ENCODE measurements around the gene ASIC4.
A peak's percentile ranks its signal among the peaks of the same experiment; 100 is the strongest.

ASIC4 gene

DNA sequence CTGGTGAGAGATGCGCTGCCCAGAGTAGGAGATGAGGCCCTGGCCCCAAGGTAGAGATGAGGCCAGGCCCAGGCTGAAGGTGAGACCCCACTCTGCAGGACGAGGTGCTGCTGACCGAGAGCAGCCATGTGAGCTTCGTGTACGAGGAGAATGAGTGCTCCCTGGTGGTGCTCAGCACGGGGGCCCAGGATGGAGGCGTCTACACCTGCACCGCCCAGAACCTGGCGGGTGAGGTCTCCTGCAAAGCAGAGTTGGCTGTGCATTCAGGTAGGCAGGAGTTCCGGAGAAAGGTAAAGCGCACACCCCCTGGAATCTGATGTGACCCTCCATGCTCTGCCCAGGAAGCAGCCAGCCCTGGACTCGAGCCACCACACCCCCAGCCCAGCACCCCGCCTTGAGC, 37.1 kb upstream of the ASIC4 start:
- Mint-ChIP-seq H3K9me3 (no peaks in the 10 kb centered on the region), H3K27ac (no peak overlapping the region), H3K36me3 (ENCODE audit: low read depth) (peaks cover 6% of the 10 kb centered on the region), H3K4me1 (peaks cover 18% of the 10 kb centered on the region), H3K27me3 (ENCODE audit: low read depth, poor library complexity) (peaks cover 23% of the 10 kb centered on the region), H3K4me3 (peak overlapping the region; percentile 80)
- no peak for DNase-seq
- TF ChIP-seq, protein P1, sequence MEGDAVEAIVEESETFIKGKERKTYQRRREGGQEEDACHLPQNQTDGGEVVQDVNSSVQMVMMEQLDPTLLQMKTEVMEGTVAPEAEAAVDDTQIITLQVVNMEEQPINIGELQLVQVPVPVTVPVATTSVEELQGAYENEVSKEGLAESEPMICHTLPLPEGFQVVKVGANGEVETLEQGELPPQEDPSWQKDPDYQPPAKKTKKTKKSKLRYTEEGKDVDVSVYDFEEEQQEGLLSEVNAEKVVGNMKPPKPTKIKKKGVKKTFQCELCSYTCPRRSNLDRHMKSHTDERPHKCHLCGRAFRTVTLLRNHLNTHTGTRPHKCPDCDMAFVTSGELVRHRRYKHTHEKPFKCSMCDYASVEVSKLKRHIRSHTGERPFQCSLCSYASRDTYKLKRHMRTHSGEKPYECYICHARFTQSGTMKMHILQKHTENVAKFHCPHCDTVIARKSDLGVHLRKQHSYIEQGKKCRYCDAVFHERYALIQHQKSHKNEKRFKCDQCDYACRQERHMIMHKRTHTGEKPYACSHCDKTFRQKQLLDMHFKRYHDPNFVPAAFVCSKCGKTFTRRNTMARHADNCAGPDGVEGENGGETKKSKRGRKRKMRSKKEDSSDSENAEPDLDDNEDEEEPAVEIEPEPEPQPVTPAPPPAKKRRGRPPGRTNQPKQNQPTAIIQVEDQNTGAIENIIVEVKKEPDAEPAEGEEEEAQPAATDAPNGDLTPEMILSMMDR (IDR thresholded peaks at IDR 0.05): no peak

DNA sequence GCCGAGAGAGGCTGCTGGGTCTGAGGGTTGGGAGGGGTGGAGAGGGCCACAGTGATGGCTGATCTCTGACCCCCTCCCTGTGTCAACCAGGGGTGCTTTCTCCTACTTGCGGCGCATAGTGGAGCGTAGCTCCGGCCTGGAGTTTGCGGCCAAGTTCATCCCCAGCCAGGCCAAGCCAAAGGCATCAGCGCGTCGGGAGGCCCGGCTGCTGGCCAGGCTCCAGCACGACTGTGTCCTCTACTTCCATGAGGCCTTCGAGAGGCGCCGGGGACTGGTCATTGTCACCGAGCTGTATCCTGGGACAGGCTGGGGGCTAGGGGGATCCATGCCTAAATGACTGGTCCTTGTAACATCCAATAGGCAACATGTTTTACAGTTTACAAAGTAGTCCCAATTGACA, 36.5 kb upstream of the ASIC4 start:
- Mint-ChIP-seq H3K4me1 (peaks cover 18% of the 10 kb centered on the region), H3K27me3 (ENCODE audit: low read depth, poor library complexity) (peaks cover 29% of the 10 kb centered on the region)

DNA sequence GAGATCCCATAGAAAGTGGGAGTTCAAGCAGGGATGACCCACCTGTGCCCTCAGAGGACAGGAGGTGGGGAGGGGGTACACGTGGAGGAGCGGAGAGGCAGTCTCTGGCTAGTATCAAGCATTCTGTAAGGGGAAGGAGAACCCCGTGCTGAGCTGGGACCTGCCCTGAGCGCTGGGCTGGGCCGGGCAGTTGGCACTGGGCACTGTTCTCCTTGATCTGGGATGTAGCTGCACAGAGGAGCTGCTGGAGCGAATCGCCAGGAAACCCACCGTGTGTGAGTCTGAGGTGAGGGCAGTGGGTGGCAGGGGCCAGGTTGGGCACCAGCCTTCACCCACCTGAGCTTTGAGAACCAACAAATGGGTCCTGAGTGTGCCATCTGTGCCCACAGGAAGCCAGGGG, 35.4 kb upstream of the ASIC4 start:
- DNase-seq: no peak
- peaks cover 18% of the 10 kb centered on the region for H3K4me1 Mint-ChIP-seq
- no peaks in the 10 kb centered on the region for H3K9me3 Mint-ChIP-seq
- H3K4me3 Mint-ChIP-seq: no peak overlapping the region
- TF ChIP-seq, protein P1 (IDR thresholded peaks at IDR 0.05): no peak
- H3K27ac Mint-ChIP-seq: no peak overlapping the region
- H3K27me3 Mint-ChIP-seq (ENCODE audit: low read depth, poor library complexity): peaks cover 36% of the 10 kb centered on the region
- H3K36me3 Mint-ChIP-seq (ENCODE audit: low read depth): peaks cover 6% of the 10 kb centered on the region

More for the DNA sequence above, 36.5 kb upstream of the ASIC4 start:
- TF ChIP-seq, protein P1 (IDR thresholded peaks at IDR 0.05): no peak
- H3K36me3 Mint-ChIP-seq (ENCODE audit: low read depth): peaks cover 6% of the 10 kb centered on the region
- no peak overlapping the region for H3K4me3 Mint-ChIP-seq
- H3K27ac Mint-ChIP-seq: no peak overlapping the region
- H3K9me3 Mint-ChIP-seq: no peaks in the 10 kb centered on the region
- DNase-seq: no peak

DNA sequence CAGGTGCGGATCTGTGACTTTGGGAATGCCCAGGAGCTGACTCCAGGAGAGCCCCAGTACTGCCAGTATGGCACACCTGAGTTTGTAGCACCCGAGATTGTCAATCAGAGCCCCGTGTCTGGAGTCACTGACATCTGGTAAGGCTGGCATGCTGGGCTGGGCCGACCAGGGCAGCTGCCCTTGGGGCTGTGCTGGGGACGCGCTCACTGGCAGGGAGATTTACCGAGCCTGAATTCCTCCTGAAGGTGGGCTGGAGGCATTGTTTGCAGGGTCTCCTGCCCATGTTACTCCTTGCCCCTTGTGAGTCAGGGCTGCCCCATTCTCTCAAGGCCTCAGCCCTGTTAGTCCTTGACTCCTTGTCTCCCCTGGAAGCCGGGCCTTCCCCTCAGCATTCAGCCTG, 34.3 kb upstream of the ASIC4 start:
- Mint-ChIP-seq H3K4me1 (peaks cover 18% of the 10 kb centered on the region), H3K9me3 (no peaks in the 10 kb centered on the region), H3K27ac (no peak overlapping the region), H3K27me3 (ENCODE audit: low read depth, poor library complexity) (peaks cover 45% of the 10 kb centered on the region), H3K36me3 (ENCODE audit: low read depth) (peaks cover 6% of the 10 kb centered on the region), H3K4me3 (no peak overlapping the region)
- DNase-seq: no peak
- TF ChIP-seq, protein P1 (IDR thresholded peaks at IDR 0.05): no peak

DNA sequence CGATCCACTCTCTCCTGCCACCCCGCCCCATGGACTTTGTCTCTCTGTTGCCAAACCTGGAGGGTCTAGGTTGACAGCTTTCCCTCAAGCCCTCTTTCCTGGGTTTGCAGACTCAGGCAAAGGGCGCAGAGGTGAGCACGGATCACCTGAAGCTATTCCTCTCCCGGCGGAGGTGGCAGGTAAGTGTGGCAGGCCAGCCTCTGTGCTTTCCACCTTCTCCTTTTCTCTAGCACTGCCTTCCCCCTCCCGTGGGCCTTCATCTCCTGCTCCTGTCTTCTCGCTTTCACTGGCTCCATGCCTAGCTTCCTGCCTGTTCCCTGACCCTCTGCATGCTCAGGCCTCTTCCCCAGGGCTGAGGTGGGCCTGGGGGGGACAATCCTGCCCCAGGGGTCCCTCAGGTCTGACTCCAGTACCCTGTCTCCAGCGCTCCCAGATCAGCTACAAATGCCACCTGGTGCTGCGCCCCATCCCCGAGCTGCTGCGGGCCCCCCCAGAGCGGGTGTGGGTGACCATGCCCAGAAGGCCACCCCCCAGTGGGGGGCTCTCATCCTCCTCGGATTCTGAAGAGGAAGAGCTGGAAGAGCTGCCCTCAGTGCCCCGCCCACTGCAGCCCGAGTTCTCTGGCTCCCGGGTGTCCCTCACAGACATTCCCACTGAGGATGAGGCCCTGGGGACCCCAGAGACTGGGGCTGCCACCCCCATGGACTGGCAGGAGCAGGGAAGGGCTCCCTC, 31.4 kb upstream of the ASIC4 start:
- Mint-ChIP-seq H3K4me1 (peaks cover 26% of the 10 kb centered on the region), H3K4me3 (no peak overlapping the region), H3K36me3 (ENCODE audit: low read depth) (peaks cover 6% of the 10 kb centered on the region), H3K9me3 (no peaks in the 10 kb centered on the region), H3K27ac (no peak overlapping the region), H3K27me3 (ENCODE audit: low read depth, poor library complexity) (peaks cover 73% of the 10 kb centered on the region)
- DNase-seq: no peak
- TF ChIP-seq, protein P1 (IDR thresholded peaks at IDR 0.05): no peak
